PFSK-1 (cell line): ENCODE results near the gene EYA2.

Source experiments
- FOXP2 ChIP-seq: optimal IDR thresholded peaks from 2 replicates; pipeline ENCODE3; 2011; ENCODE audit warnings: borderline replicate concordance, control low read depth, inconsistent platforms; ENCODE audit not compliant: insufficient read depth; ENCODE audit errors: extremely low read length, extremely low read depth
- POLR2AphosphoS5 ChIP-seq: IDR thresholded peaks from 2 replicates; pipeline ENCODE4 v1.6.1; 2012; ENCODE audit warnings: low read depth, mild to moderate bottlenecking, control low read depth, low read length, moderate library complexity
- SIN3A ChIP-seq: IDR thresholded peaks from 2 replicates; pipeline ENCODE4 v1.6.1; 2012; ENCODE audit warnings: mild to moderate bottlenecking, low read length, moderate library complexity, borderline replicate concordance; ENCODE audit not compliant: insufficient read depth
- TAF1 ChIP-seq: IDR thresholded peaks from 2 replicates; pipeline ENCODE4 v1.6.1; 2012; ENCODE audit warnings: low read length, control low read depth, borderline replicate concordance; ENCODE audit not compliant: insufficient read depth
- TF ChIP-seq, protein P1 (sequence below), 2 experiments: IDR thresholded peaks; 2 replicates each; pipeline versions ENCODE4 v1.6.1 to v1.8.0; 2011 to 2012; ENCODE audit warnings: low read depth in 2 of 2, low read length in 2 of 2, control low read depth in 1 of 2, inconsistent platforms in 1 of 2, mild to moderate bottlenecking in 1 of 2, moderate library complexity in 1 of 2; ENCODE audit not compliant: insufficient read depth in 1 of 2

EYA2 gene

DNA sequence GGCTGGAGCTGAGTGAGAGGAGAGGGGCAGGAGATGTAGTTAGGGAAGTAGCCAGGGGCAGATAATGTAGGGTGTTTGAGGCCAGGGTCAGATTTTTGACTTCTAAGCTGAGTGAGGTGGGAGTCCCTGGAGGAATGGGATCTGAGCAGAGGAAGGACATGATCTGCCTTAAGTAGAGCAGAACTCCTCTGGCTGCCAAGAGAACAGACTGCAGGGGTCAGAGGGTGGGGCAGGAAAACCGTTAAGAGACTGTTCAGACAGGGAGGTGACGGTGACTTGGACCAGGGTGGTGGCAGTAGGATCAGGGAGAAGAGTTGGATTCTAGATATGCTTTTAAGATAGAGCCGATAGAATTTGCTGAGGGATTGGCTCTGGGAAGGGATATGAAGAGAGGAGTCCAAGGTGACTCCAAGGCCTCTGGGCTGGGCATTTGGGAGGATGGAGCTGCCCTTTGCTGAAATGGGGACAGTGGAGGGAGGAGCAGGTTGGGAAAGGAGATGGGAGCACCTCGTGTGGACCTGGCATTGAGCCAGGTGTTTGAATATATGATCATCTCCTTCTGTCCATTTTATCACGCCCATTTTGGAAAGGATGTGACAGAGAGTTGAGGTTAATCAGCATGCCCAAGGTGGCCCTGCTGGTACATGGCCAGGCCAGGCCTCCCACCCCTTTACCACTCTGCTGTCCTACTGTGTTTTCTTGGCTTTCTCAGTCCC, 18.8 kb downstream of the EYA2 start:
- TF ChIP-seq, protein P1, sequence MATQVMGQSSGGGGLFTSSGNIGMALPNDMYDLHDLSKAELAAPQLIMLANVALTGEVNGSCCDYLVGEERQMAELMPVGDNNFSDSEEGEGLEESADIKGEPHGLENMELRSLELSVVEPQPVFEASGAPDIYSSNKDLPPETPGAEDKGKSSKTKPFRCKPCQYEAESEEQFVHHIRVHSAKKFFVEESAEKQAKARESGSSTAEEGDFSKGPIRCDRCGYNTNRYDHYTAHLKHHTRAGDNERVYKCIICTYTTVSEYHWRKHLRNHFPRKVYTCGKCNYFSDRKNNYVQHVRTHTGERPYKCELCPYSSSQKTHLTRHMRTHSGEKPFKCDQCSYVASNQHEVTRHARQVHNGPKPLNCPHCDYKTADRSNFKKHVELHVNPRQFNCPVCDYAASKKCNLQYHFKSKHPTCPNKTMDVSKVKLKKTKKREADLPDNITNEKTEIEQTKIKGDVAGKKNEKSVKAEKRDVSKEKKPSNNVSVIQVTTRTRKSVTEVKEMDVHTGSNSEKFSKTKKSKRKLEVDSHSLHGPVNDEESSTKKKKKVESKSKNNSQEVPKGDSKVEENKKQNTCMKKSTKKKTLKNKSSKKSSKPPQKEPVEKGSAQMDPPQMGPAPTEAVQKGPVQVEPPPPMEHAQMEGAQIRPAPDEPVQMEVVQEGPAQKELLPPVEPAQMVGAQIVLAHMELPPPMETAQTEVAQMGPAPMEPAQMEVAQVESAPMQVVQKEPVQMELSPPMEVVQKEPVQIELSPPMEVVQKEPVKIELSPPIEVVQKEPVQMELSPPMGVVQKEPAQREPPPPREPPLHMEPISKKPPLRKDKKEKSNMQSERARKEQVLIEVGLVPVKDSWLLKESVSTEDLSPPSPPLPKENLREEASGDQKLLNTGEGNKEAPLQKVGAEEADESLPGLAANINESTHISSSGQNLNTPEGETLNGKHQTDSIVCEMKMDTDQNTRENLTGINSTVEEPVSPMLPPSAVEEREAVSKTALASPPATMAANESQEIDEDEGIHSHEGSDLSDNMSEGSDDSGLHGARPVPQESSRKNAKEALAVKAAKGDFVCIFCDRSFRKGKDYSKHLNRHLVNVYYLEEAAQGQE (IDR thresholded peaks at IDR 0.05; ENCODE audit: insufficient read depth in 1 of 2, low read depth in 2 of 2, low read length in 2 of 2): no peak

- no peak for TF ChIP-seq FOXP2
- TF ChIP-seq TAF1: no peak
- TF ChIP-seq, protein P1 (IDR thresholded peaks at IDR 0.05; ENCODE audit: insufficient read depth in 1 of 2, low read depth in 2 of 2, low read length in 2 of 2): no peak
- no peak for TF ChIP-seq SIN3A
- TF ChIP-seq POLR2AphosphoS5: no peak
These were observed 20.2 kb downstream of the EYA2 start for GRCh38 chr20:46914789-46915379.

DNA sequence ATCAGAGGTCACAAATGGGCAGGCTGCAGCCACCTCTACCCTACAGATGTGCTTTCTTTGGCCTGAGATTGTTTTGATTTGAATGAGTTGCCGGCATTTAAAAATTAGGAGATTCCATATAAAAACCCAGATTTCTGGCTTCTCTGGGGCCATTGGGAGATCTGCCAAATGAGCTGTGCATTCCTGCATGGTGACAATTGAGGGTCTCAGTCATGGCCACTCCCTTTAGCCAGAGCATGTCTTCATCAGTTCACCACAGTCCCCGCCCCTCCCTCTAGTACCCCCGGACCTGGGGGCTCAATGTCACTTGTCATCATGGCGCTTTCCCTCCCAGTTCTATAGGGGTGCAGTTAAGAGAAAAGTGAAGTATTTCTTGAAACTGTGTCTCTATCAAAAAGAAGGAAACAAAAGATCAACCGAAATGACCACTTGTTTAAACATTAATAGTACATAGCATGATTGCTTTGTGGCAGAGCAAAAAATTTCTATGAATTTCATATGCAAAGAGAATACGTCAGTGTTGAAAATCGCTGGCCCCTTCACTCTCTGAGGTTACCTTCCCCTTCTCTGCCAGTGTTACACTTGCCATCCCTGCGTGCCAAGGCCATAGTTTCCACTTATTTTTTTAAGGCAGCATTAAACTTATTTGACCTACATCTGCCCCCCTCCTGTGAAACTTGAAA, 21.1 kb downstream of the EYA2 start:
- TF ChIP-seq POLR2AphosphoS5 (no peak), TAF1 (no peak), SIN3A (no peak), FOXP2 (no peak)
- TF ChIP-seq, protein P1 (IDR thresholded peaks at IDR 0.05; ENCODE audit: insufficient read depth in 1 of 2, low read depth in 2 of 2, low read length in 2 of 2): no peak

DNA sequence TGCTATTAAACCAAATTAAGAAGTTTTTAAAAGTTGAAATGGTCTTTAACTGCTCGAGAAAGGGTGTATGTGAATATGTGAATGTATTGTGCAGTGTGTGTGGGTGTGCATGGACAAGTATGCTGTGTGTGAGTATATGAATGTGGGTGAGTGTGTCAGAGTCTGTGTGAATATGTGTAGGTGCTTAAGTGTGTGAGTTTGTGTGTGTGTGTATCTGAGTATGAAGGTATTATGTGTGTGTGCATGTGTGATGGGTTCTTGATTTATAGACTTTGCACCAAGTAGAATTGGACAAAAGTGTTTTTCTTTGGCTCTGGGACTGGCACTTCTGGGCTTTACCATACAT, 21.6 kb downstream of the EYA2 start:
- TF ChIP-seq, protein P1 (IDR thresholded peaks at IDR 0.05; ENCODE audit: insufficient read depth in 1 of 2, low read depth in 2 of 2, low read length in 2 of 2): no peak
- no peak for TF ChIP-seq SIN3A

- TF ChIP-seq POLR2AphosphoS5 (no peak), TAF1 (no peak), SIN3A (no peak), FOXP2 (no peak)
- TF ChIP-seq, protein P1 (IDR thresholded peaks at IDR 0.05; ENCODE audit: insufficient read depth in 1 of 2, low read depth in 2 of 2, low read length in 2 of 2): no peak
These were observed 22.5 kb downstream of the EYA2 start for GRCh38 chr20:46917155-46917554.
